Mesodermal cell (in vitro differentiated cells): ENCODE measurements around the gene C11orf91.
"Not testable (repeated sequence)": the region's sequence is repeated elsewhere in the genome, so short reads cannot be mapped to it uniquely, and the experiment has no call there.

Source experiments
- H3K27ac ChIP-seq: 2 replicates; pipeline ENCODE4 v1.7.0; 2013; ENCODE audit warnings: mild to moderate bottlenecking, low read depth, low read length, moderate library complexity; ENCODE audit not compliant: severe bottlenecking
- H3K36me3 ChIP-seq: 2 replicates; pipeline ENCODE4 v1.7.1; 2013; ENCODE audit warnings: mild to moderate bottlenecking, low read length, moderate library complexity; ENCODE audit not compliant: control insufficient read depth, insufficient read depth
- H3K4me1 ChIP-seq: one replicate; pipeline ENCODE4 v1.7.1; 2013; ENCODE audit warnings: mild to moderate bottlenecking, low read length; ENCODE audit not compliant: insufficient read depth, control insufficient read depth, poor library complexity, severe bottlenecking
- H3K4me3 ChIP-seq: 2 replicates; pipeline ENCODE4 v1.7.0; 2013; ENCODE audit warnings: low read length, control low read depth, mild to moderate bottlenecking; ENCODE audit not compliant: insufficient read depth, poor library complexity, severe bottlenecking; ENCODE audit errors: extremely low read depth
- H3K9me3 ChIP-seq: 2 replicates; pipeline ENCODE4 v1.7.1; 2013; ENCODE audit warnings: mild to moderate bottlenecking, low read length, moderate library complexity; ENCODE audit not compliant: control insufficient read depth
- WGBS, 2 experiments: methylation state at CpG; one replicate each; pipeline ENCODE4 v1.1.5; 2013; ENCODE audit warnings: missing lambda C conversion rate in 2 of 2; ENCODE audit not compliant: insufficient coverage in 2 of 2; 5-methylcytosine and 5-hydroxymethylcytosine counted together

Gene C11orf91

DNA sequence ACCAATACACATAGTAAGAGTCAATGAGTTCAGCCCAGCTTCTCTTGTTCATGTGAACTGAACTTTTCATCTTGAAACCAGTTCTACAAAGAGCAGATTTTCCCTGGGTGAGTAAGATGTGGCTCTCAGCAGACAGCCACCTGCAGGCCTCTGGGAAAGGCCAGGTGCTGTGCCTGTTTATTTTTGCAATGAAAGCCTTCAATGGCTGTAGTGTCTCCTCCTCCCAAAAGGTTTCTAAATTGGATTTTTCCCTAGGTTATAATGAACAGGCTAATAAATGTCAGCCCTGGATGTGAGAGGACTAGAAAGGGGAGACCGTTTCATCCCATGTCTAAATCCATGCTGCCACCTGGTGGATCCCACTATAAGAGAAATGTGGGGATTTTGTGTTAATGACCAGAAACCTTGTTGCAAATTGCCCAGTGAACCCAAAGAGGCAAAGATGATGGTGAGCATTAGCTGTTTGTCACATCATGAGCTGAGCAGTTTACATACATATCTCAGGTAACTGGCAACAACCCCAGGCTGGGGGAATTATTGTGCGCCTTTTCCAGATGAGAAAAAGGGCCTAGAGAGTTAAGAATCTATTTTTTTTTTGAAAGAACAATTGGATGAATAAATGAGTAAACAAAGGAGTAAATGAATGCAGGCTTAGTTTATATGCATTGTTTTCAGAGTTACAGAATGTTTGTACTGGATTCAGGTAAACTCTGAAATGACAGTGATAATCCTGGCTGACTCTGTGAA, 12.7 kb downstream of the C11orf91 start:
- 37 to 50% methylated on average over 2 of the region's 2 CpGs for WGBS, 2 experiments
- Histone ChIP-seq H3K9me3 (peaks cover 5% of the 10 kb centered on the region), H3K4me1 (peaks cover 40% of the 10 kb centered on the region), H3K4me3 (no peak overlapping the region), H3K27ac (no peak overlapping the region), H3K36me3 (no peaks in the 10 kb centered on the region)

DNA sequence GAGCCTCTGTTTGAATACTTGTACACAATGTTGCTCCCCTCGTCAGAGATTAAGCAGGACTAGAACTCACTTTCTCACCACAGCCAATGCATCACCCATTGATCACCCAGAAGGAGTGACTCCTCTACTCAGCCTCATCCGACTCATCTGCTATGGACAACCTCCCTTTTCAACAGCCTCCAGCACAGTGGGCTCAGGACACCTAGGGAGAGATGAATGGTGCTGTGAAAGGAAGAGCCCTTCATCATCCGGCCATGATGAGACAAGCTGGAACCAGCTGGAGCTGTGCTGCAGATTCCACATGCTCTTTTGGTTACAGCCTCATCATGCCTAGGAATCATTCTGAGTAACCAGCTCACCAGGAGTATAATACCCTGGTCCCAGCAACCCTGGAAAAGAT, 15.5 kb downstream of the C11orf91 start:
- no peaks in the 10 kb centered on the region for H3K36me3 ChIP-seq
- H3K27ac ChIP-seq, result no peak overlapping the region
- no peak overlapping the region for H3K4me3 ChIP-seq
- H3K4me1 ChIP-seq, result peaks cover 12% of the 10 kb centered on the region
- H3K9me3 ChIP-seq, result peaks cover 5% of the 10 kb centered on the region
- WGBS, 2 experiments, result 94 to 95% methylated on average over 2 of the region's 3 CpGs

DNA sequence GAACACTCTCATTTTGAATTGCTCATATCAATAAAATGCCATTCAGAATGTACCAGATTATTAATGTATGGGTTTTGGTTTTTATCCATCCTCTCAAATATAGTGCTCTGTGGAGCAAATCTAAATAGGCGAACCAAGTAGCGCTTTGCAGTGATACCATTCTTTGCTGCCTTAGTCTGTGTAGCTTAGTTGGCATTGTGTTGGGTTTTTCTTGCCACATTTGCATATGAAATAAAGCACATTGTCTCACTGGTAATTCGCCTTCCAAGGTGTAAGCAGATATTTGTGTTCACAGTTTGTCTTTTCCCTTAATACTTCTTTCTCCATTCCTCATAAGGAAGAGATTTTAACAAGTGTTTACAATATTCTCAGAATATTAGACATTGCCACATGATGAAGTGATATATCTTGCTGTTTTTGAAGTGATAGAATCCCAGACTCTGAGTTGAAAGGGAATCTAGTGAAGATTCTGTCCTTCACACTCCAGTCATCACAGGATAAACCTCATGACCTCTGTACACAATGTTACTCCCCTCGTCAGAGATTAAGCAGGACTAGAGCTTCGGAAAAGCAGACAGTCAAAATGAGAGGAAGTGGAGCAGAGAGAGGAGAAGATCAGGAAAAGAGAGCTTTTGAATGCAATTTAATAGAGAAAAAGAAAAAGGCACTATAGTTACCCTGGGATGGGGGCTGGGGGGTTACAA, 16.5 kb downstream of the C11orf91 start:
- peaks cover 5% of the 10 kb centered on the region for H3K9me3 ChIP-seq
- H3K36me3 ChIP-seq, result no peaks in the 10 kb centered on the region
- 69% methylated on average over 3 of the region's 5 CpGs; no CpG with 5 or more reads in 1 of the 2 experiments for WGBS, 2 experiments

DNA sequence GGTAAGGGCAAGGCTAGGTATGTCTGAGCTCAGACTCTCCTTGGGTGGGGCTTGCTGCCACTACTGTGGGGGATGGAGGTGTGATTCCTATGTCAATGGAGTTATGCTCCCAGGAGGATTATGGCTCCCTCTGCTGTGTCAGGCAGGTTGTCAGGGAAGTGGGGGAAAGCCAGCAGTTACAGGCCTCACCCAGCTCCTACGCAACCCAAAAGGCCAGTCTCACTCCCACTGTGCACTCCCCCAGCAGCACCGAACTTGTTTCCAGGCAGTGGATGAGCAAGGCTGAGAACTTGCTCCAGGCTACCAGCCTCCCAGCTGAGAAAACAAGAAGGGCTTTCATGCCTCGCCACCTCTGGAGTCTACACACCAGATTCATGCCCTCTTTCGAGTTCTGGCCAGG, 18.2 kb downstream of the C11orf91 start:
- no peaks in the 10 kb centered on the region for H3K36me3 ChIP-seq
- no peak overlapping the region for H3K27ac ChIP-seq
- H3K9me3 ChIP-seq, result peaks cover 11% of the 10 kb centered on the region
- peaks cover 2% of the 10 kb centered on the region for H3K4me1 ChIP-seq
- 50 to 75% methylated on average over 1 to 2 of the region's 4 CpGs for WGBS, 2 experiments
- no peak overlapping the region for H3K4me3 ChIP-seq

More for the DNA sequence above, 16.5 kb downstream of the C11orf91 start:
- no peak overlapping the region for H3K4me3 ChIP-seq
- no peak overlapping the region for H3K27ac ChIP-seq
- H3K4me1 ChIP-seq, result peaks cover 3% of the 10 kb centered on the region

DNA sequence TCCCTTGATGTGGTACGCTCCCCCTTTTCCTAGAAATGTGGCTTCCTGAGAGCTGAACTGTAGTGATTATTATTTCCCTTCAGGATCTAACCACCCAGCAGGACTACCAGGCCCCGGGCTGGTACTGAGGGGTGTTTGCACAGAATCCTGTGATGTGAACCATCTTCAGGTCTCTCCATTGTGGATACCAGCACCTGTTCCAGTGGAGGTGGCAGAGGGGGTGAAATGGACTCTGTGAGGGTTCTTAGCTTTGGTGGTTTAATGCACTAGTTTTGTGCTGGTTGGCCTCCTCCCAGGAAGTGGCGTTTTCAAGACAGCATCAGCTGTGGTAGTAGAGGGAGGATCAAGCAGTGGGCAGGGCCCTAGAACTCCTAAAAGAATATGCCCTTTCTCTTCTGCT, 18.6 kb downstream of the C11orf91 start:
- peaks cover 2% of the 10 kb centered on the region for H3K4me1 ChIP-seq
- peaks cover 12% of the 10 kb centered on the region for H3K9me3 ChIP-seq
- 100% methylated on average over 1 to 2 of the region's 3 CpGs for WGBS, 2 experiments
- H3K4me3 ChIP-seq, result no peak overlapping the region
- H3K36me3 ChIP-seq, result no peaks in the 10 kb centered on the region
- no peak overlapping the region for H3K27ac ChIP-seq

DNA sequence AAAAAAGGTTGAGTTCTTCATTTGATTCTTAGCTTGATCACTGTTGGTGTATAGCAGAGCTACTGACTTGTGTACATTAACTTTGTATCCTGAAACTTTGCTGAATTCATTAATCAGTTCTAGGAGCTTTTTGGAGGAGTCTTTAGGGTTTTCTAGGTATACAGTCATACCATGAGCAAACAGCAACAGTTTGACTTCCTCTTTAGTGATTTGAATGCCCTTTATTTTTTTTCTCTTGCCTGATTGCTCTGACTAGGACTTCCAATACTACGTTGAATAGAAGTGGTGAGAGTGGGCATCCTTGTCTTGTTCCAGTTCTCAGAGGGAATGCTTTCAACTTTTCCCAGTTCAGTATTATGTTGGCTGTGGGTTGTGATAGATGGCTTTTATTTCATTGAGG, 22.0 kb downstream of the C11orf91 start:
- no CpG with 5 or more reads among the region's 1 CpG for WGBS, 2 experiments
- H3K9me3 ChIP-seq, result peaks cover 17% of the 10 kb centered on the region
- not testable (repeated sequence) for H3K4me1 ChIP-seq

DNA sequence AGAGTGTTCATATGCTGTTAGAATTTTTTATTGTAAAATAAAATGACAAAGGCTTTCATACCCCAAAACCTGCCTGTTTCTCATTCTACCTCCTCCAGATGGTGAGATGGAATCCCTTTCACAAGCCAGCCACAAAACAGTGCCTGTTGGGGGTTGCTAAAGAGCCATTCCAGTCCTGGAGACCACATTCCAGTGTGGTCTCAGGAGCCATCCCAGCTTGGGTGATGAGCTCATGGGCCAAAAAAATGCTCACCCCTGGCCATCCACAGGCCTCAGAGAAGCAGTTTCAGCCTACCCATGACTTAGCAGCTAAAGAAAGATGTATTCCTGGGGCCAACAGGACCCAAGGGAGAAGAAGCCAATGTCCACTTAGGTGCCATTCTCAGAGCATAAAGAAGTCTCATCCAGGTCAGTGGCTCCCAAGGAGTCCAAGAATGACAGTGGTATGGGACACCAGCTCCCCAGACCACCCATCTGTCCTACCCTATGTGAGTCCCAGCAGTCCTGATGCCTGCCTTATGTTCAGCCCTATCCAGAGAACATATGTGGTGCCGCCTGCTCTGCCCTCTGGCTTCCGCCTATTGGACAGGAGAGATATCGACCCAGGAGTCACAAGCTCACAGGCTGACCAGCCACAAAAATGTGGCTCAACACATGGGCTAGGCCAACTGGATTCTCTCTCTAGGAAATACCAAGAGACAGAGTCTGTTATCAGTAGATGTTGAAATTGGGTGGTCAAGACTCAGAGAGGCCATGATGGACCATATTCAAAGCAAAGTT, 26.4 kb downstream of the C11orf91 start:
- H3K27ac ChIP-seq, result no peak overlapping the region
- peaks cover 21% of the 10 kb centered on the region for H3K4me1 ChIP-seq
- no peak overlapping the region for H3K4me3 ChIP-seq
- H3K9me3 ChIP-seq, result peaks cover 17% of the 10 kb centered on the region
- 93 to 100% methylated on average over 3 of the region's 3 CpGs for WGBS, 2 experiments
- no peaks in the 10 kb centered on the region for H3K36me3 ChIP-seq

More for the DNA sequence above, 22.0 kb downstream of the C11orf91 start:
- H3K4me3 ChIP-seq, H3K36me3 ChIP-seq, H3K27ac ChIP-seq: not testable (repeated sequence)

DNA sequence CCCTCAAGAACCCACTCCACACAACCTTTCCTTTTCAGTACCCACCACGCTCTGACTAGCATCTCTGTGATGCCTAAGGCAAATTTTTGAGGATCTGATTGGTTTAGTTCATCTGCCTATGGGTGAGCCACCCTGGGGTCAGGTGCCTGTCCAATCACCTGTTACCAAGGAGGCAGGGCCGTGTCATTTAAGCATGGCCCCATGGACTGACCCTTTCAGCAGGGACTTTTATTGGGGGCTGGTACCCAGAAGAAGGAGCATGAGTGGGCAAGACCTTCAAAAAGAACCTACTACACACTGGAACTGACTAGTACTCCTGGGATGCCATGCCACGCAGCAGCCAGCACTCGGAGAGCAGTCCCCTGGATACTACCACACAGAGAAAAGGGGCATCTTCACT, 28.4 kb downstream of the C11orf91 start:
- no peak overlapping the region for H3K4me3 ChIP-seq
- WGBS, 2 experiments, result 83 to 91% methylated on average over 2 to 4 of the region's 4 CpGs

DNA sequence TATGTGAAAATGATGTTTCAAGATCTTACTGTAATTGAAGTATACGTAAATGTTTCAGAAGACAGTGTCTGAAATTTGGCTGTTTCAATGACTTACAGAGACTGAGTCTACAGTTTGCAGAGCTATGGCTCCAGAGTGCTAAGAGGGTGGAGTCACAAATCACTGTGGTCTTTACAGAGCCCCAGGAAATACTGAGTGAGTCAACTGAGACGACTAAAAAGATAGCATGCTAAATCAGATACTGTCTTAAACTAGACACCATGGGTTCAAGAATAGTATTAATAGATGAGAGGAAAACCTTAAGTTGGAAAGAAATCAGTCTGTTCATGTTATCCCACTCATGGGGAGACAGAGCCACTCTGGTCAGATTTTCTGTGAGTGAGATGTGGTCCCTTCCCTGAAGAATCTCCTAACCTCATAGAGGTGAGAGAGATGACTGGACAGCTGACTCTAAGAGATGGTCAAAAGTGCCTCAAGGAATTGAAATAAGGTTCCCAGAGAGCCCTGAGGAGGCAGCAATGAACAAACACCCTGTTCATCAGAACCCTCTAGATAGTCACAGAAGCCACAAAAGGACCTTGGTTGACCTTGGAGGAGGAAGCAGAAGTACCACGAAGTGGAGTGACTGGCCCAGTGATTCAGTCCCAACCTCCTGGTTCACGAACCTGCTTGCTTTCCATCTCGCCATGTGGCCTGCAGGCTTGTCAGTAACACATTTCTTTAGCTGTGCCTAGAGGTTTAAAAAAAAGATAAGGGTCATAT, 30.2 kb downstream of the C11orf91 start:
- Histone ChIP-seq H3K4me3 (no peak overlapping the region), H3K9me3 (peaks cover 5% of the 10 kb centered on the region), H3K4me1 (peaks cover 26% of the 10 kb centered on the region), H3K36me3 (peaks cover 7% of the 10 kb centered on the region), H3K27ac (peak overlapping the region; percentile 50)
- WGBS, 2 experiments, result 87 to 92% methylated on average over 4 to 5 of the region's 5 CpGs

More for the DNA sequence above, 28.4 kb downstream of the C11orf91 start:
- peaks cover 26% of the 10 kb centered on the region for H3K4me1 ChIP-seq
- peaks cover 7% of the 10 kb centered on the region for H3K36me3 ChIP-seq
- no peak overlapping the region for H3K27ac ChIP-seq
- H3K9me3 ChIP-seq, result peaks cover 7% of the 10 kb centered on the region

DNA sequence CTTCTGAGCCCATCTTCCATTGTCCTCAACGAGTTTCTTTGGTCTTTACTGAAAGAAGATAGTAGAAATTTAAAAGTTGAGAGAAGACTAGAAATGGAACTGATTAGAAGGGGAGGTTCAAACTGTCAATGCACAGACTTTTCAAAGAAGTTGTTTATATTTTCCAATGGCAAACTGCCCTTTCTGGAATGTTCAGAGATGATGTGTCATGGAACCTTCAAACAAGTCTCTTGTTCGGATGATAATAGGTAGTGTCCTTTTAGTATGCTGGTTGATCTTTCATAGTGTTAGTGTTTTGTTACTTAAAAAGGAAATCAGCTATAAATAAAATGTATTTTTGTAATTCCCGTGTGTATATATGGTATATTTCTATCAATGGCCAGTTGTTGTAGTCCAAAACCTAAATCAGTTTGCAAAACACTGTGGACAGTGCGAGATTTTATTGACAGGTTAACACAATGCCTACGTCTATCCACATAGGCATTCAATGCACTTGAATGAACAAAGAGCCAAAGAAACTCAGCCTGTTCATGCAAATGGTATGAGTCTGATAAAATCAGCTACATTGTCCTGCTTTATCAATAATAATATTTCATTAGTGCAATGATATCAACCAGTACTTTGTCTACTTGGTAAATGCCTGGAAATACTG, 30.9 kb downstream of the C11orf91 start:
- Histone ChIP-seq H3K4me3 (no peak overlapping the region), H3K36me3 (peaks cover 10% of the 10 kb centered on the region), H3K27ac (peak overlapping the region; percentile 50), H3K9me3 (peaks cover under 1% of the 10 kb centered on the region), H3K4me1 (peaks cover 26% of the 10 kb centered on the region)
- WGBS, 2 experiments, result 87% methylated on average over 3 of the region's 5 CpGs; no CpG with 5 or more reads in 1 of the 2 experiments
